ENCODE measurements around the gene LMOD2.

Gene LMOD2

DNA sequence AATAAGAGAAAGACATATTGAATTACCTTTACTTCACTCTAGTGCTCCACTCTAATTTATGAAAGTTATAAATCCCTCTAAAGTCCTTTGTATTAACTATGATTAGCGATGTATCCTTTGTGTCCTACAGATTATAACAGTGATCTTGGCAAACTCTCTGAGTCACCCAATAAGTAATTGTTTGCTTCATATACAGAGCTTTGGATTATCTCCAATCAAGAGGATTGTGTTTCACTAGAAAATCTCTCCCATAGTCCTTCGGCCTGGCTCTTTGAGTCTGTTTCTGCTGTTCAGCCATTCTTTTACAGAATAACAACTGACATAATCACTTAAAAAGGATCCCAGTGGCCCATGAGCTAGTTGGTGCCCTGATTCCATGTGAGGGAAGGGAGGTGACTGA is 9.5 kb downstream of the LMOD2 start:
- TF ChIP-seq, protein P1, sequence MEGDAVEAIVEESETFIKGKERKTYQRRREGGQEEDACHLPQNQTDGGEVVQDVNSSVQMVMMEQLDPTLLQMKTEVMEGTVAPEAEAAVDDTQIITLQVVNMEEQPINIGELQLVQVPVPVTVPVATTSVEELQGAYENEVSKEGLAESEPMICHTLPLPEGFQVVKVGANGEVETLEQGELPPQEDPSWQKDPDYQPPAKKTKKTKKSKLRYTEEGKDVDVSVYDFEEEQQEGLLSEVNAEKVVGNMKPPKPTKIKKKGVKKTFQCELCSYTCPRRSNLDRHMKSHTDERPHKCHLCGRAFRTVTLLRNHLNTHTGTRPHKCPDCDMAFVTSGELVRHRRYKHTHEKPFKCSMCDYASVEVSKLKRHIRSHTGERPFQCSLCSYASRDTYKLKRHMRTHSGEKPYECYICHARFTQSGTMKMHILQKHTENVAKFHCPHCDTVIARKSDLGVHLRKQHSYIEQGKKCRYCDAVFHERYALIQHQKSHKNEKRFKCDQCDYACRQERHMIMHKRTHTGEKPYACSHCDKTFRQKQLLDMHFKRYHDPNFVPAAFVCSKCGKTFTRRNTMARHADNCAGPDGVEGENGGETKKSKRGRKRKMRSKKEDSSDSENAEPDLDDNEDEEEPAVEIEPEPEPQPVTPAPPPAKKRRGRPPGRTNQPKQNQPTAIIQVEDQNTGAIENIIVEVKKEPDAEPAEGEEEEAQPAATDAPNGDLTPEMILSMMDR (IDR thresholded peaks at IDR 0.05; ENCODE audit: poor library complexity, severe bottlenecking) = no peak
- H3K27me3 ChIP-seq (ENCODE audit: insufficient read depth, poor library complexity, severe bottlenecking) = no peaks in the 10 kb centered on the region
- H3K9me3 ChIP-seq (ENCODE audit: severe bottlenecking) = no peaks in the 10 kb centered on the region
- no peak overlapping the region for H3K27ac ChIP-seq (ENCODE audit: poor library complexity, severe bottlenecking)
- peak; percentile 32; the same call in 1 of the 3 replicates for ATAC-seq (ENCODE audit: low read depth)
- H3K36me3 ChIP-seq (ENCODE audit: low read depth) = no peaks in the 10 kb centered on the region
- no peak overlapping the region for H3K4me3 ChIP-seq (ENCODE audit: severe bottlenecking)
- DNase-seq (ENCODE audit: low spot score) = no peak
- H3K4me1 ChIP-seq (ENCODE audit: insufficient read depth, poor library complexity, severe bottlenecking) = no peaks in the 10 kb centered on the region

DNA sequence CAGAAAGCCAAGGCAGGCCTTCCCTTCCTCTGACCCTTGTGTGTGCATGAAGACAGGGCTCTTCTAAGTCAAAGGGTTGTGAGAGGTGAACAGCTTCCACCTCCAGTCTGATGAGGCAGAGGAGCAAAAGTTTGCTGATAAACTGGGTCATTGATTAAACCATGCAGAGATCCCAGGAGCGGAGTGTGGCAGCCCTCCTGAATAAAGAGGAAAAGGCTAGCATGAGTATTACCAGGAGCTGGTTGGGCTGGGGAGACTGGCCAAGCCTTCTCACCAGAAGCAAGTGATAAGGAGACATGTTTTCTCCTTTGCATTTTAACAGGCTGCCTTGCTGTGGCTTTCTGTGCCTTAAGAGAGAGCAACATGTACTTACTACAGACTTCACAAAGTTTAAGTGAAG is 10.2 kb downstream of the LMOD2 start:
- DNase-seq (ENCODE audit: low spot score) (no peak), ATAC-seq (ENCODE audit: low read depth) (no peak)
- Histone ChIP-seq H3K4me1 (ENCODE audit: insufficient read depth, poor library complexity, severe bottlenecking) (no peaks in the 10 kb centered on the region), H3K9me3 (ENCODE audit: severe bottlenecking) (no peaks in the 10 kb centered on the region), H3K4me3 (ENCODE audit: severe bottlenecking) (no peak overlapping the region), H3K27ac (ENCODE audit: poor library complexity, severe bottlenecking) (no peak overlapping the region), H3K36me3 (ENCODE audit: low read depth) (no peaks in the 10 kb centered on the region), H3K27me3 (ENCODE audit: insufficient read depth, poor library complexity, severe bottlenecking) (no peaks in the 10 kb centered on the region)
- TF ChIP-seq, protein P1 (IDR thresholded peaks at IDR 0.05; ENCODE audit: poor library complexity, severe bottlenecking) = no peak

DNA sequence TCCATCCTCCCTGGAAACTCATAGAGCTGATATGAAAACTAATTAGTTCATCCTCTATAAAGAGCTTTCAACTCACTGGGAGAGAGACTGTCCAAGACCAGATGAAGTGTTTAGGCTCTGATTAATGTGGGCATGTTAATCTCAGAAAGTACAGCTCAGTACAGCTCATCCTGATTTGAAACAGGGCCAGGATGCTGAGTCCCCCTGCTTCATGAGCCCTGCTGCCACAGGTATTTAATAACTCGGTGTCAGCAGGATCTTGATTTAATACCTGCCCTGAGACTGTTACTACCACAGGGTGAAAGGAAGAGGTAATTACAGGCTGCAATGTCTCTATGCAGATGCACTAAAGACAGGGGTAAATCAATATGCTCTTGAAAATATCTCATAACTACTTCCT is 10.8 kb downstream of the LMOD2 start:
- Histone ChIP-seq H3K36me3 (ENCODE audit: low read depth) (no peaks in the 10 kb centered on the region), H3K4me1 (ENCODE audit: insufficient read depth, poor library complexity, severe bottlenecking) (no peaks in the 10 kb centered on the region), H3K27ac (ENCODE audit: poor library complexity, severe bottlenecking) (no peak overlapping the region), H3K9me3 (ENCODE audit: severe bottlenecking) (no peaks in the 10 kb centered on the region), H3K4me3 (ENCODE audit: severe bottlenecking) (no peak overlapping the region), H3K27me3 (ENCODE audit: insufficient read depth, poor library complexity, severe bottlenecking) (no peaks in the 10 kb centered on the region)
- TF ChIP-seq, protein P1 (IDR thresholded peaks at IDR 0.05; ENCODE audit: poor library complexity, severe bottlenecking) = no peak
- ATAC-seq (ENCODE audit: low read depth) (peak; percentile 65), DNase-seq (ENCODE audit: low spot score) (no peak)

DNA sequence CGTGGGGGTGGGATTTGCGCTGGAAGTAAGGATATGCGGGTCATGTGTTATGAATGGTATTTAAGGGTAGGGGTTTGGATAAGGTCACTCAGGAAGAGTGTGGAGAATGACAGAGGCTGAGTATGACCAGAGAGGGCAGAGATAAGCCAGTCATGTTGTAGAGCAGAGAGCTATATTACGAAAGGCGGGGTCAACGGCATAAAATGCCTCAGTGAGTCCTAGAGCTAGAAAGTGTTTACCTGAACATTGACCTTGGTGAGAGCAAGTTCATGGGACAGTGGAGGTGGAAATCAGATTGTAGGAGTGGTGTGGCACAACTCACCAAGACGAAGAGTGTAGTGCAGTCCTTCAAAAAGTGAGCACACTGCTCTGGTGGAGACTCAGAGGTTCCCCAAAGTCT is 13.8 kb downstream of the LMOD2 start:
- Histone ChIP-seq H3K36me3 (ENCODE audit: low read depth) (no peaks in the 10 kb centered on the region), H3K27me3 (ENCODE audit: insufficient read depth, poor library complexity, severe bottlenecking) (no peaks in the 10 kb centered on the region), H3K9me3 (ENCODE audit: severe bottlenecking) (no peaks in the 10 kb centered on the region), H3K27ac (ENCODE audit: poor library complexity, severe bottlenecking) (no peak overlapping the region), H3K4me1 (ENCODE audit: insufficient read depth, poor library complexity, severe bottlenecking) (peaks cover 14% of the 10 kb centered on the region), H3K4me3 (ENCODE audit: severe bottlenecking) (no peak overlapping the region)
- ATAC-seq (ENCODE audit: low read depth) = no peak
- TF ChIP-seq, protein P1 (IDR thresholded peaks at IDR 0.05; ENCODE audit: poor library complexity, severe bottlenecking) = no peak
- DNase-seq (ENCODE audit: low spot score) = no peak

DNA sequence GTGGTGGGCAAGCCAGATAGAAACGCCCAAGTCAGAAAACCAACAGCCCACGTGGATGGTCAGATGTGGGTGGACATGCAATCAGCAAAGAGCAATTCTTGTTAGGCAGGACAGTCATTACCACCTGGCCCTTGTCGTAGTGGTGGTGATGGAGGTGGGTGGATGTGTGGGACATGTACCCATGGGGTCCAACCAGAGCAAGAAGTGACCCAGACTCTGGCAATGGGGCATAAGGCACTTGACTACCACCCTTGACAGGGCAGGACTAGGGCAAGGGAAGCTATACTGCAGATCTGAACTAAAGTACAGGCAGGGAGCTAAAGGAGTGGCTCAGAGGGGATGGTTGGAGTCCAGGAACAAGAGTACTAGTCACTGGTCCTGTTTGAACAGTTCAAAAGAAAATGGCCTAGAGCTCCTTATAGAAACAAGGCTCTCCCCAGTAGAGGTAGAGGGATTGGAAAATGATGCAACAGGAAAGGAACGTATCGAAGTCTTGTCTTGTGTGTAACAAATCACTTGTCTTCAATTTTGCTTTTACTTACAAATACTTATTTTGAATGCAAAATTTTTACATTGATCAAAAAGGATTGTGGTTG is 17.6 kb downstream of the LMOD2 start:
- no peaks in the 10 kb centered on the region for H3K27me3 ChIP-seq (ENCODE audit: insufficient read depth, poor library complexity, severe bottlenecking)
- no peak for ATAC-seq (ENCODE audit: low read depth)
- TF ChIP-seq, protein P1 (IDR thresholded peaks at IDR 0.05; ENCODE audit: poor library complexity, severe bottlenecking) = no peak

More for the DNA sequence above, 17.6 kb downstream of the LMOD2 start:
- Histone ChIP-seq H3K36me3 (ENCODE audit: low read depth) (no peaks in the 10 kb centered on the region), H3K27ac (ENCODE audit: poor library complexity, severe bottlenecking) (peak overlapping the region; percentile 88), H3K4me1 (ENCODE audit: insufficient read depth, poor library complexity, severe bottlenecking) (peaks cover 31% of the 10 kb centered on the region), H3K4me3 (ENCODE audit: severe bottlenecking) (no peak overlapping the region), H3K9me3 (ENCODE audit: severe bottlenecking) (no peaks in the 10 kb centered on the region)
- no peak for DNase-seq (ENCODE audit: low spot score)

All from RWPE2 (cell line).